Heart right ventricle (tissue), 16 donors: ENCODE results near the gene KIF3C. TPM values are rescaled to one million over a fixed set of nuclear protein-coding genes. Genes with fewer than 3 reads are reported as not detected.

Experiments
- ATAC-seq, 8 donors: fragments of 200-7000 bp; cut with Tn5 transposase; one replicate each; pipeline ENCODE4 v1.9.1; 2020; ENCODE audit warnings: mild to moderate bottlenecking in 8 of 8, moderate library complexity in 8 of 8, moderate number of reproducible peaks in 1 of 8
- DNase-seq, 2 donors: peaks; one replicate each; pipeline ENCODE4 v3.0.0-alpha.2; 2020
- H3K27ac ChIP-seq, 10 donors: fragments of 200-600 bp; sonication (generic) in 2 of 10; one replicate each; pipeline versions ENCODE4 v1.5.0 to v1.8.0; 2020 to 2022; ENCODE audit warnings: mild to moderate bottlenecking in 3 of 10
- H3K27me3 ChIP-seq, 7 donors: fragments of 200-600 bp; one replicate each; pipeline ENCODE4 v1.8.0; 2021 to 2022; ENCODE audit warnings: mild to moderate bottlenecking in 2 of 7
- H3K36me3 ChIP-seq, 9 donors: fragments of 200-600 bp; sonication (generic) in 1 of 9; one replicate each; pipeline versions ENCODE4 v1.5.0 to v1.8.0; 2020 to 2022; ENCODE audit warnings: mild to moderate bottlenecking in 2 of 9
- H3K4me1 ChIP-seq, 9 donors: fragments of 200-600 bp; sonication (generic) in 1 of 9; one replicate each; pipeline versions ENCODE4 v1.5.0 to v1.8.0; 2020 to 2022; ENCODE audit warnings: mild to moderate bottlenecking in 4 of 9
- H3K4me3 ChIP-seq, 10 donors: fragments of 200-600 bp; sonication (generic) in 2 of 10; one replicate each; pipeline versions ENCODE4 v1.5.0 to v1.8.0; 2020 to 2022; ENCODE audit warnings: mild to moderate bottlenecking in 7 of 10, moderate library complexity in 2 of 10
- H3K9me3 ChIP-seq, 11 donors: fragments of 200-600 bp in 10 of 11; sonication (generic) in 2 of 11; one replicate each; pipeline versions ENCODE4 v1.5.0 to v1.8.0; 2013 to 2022; ENCODE audit warnings: mild to moderate bottlenecking in 2 of 11, control low read depth in 1 of 11, moderate library complexity in 1 of 11
- CTCF ChIP-seq, 9 donors: fragments of 200-600 bp; sonication (generic) in 2 of 9; IDR thresholded peaks; one replicate each; pipeline versions ENCODE4 v1.5.0 to v1.8.0; 2021 to 2022; ENCODE audit warnings: antibody characterized with exemption in 9 of 9, mild to moderate bottlenecking in 5 of 9, moderate library complexity in 1 of 9
- WGBS, 2 donors: extraction: QIAGEN DNeasy Blood & Tissue Kit; methylation state at CpG; one replicate each; pipeline ENCODE4 v1.1.7; 2013; ENCODE audit warnings: inconsistent platforms in 1 of 2; 5-methylcytosine and 5-hydroxymethylcytosine counted together
- intact Hi-C, 10 donors: fragments of 100-400 bp; cut with DNase I; formaldehyde crosslinking; loops; one replicate each; pipeline versions ENCODE4 v1.11.1 to v1.14.2; 2022
- polyA plus RNA-seq, 2 donors: library from polyadenylated mRNA; stranded (reverse); fragments of 200-250 nt; gene quantifications; one replicate each; pipeline ENCODE4 v1.2.3, GENCODE V29; 2013
- total RNA-seq, 10 donors: library from RNA; stranded (reverse); fragmentation: NEBNext Ultra II Directional in 3 of 10; extraction: Animal tissue kit (Norgen Biotek cat#: 25700) in 3 of 10; gene quantifications; one replicate each; pipeline versions ENCODE4 v1.2.1 to v1.2.4, GENCODE V29; 2021 to 2023
- donor health status: Arrhythmogenic right ventricular cardiomyopathy.
- donor health status: ischemic (EF 13 %, LVEDD 7.1; RV severe dilation, severe dysfunction).
- donor health status: healthy with polysubstance abuse.
- donor health status: DM: no; HTN: yes; CAD: no.
- donor health status: DM: no; HTN: no; CAD: no.
- donor health status: ischemic (EF 25% LVEDD 6.9; RV normal size, moderate dysfunction).
- donor health status: ischemic (EF 25% LVEDD 5.7; RV mildly dilated, moderate dysfunction).
- donor health status: healthy.
- donor health status: DM: yes; HTN: yes; CAD: no.
- donor health status: Ischemic cardiomyopathy.
- donor health status: ischemic (EF 35%, LVEDD 5.7; RV mildly dilated, moderate dysfunction).
- donor health status: nonischemic (EF 11% LVEDD 7.7; RV severe dilation, severe dysfunction).
- donor health status: DM: yes; HTN: yes; CAD: no.
- donor health status: PGD.
- donor health status: ischemic (EF 29% LVEDD 5.4; RV normal size, mild dysfunction).
- donor health status: nonischemic (EF 23%, LVEDD 6.1; RV moderate dilation, normal function).

The KIF3C gene
- total and polyA plus RNA-seq, 12 donors: 1.1 to 4.2 (median 2.4) TPM

GRCh38 chr2:26010943-26011342, 28.6 kb upstream of the KIF3C start:
- TF ChIP-seq CTCF (IDR thresholded peaks at IDR 0.05): no peak
- intact Hi-C loops: no loop called here
- ATAC-seq (no peak), DNase-seq (no peak)
- WGBS, 2 donors: 82 to 86% methylated on average over 3 of the region's 3 CpGs
- Histone ChIP-seq H3K36me3 (no peaks in the 10 kb centered on the region), H3K4me3 (no peak overlapping the region), H3K27ac (no peak overlapping the region), H3K4me1 (peaks cover 0 to 53% (median 6%) of the 10 kb centered on the region in 9 donors), H3K27me3 (no peaks in the 10 kb centered on the region), H3K9me3 (peaks cover 0 to 4% (median 0%) of the 10 kb centered on the region in 11 donors)

GRCh38 chr2:26009567-26009963, 27.3 kb upstream of the KIF3C start:
- Histone ChIP-seq H3K27ac (peak overlapping the region in 1 of 10 donors; percentile 28), H3K4me3 (no peak overlapping the region), H3K27me3 (no peaks in the 10 kb centered on the region), H3K9me3 (peaks cover 0 to 4% (median 0%) of the 10 kb centered on the region in 11 donors), H3K36me3 (no peaks in the 10 kb centered on the region), H3K4me1 (peaks cover 0 to 51% (median 6%) of the 10 kb centered on the region in 9 donors)
- DNase-seq (no peak), ATAC-seq (no peak)
- WGBS, 2 donors: 75 to 85% methylated on average over 2 of the region's 2 CpGs
- no peak for TF ChIP-seq CTCF (IDR thresholded peaks at IDR 0.05)
- intact Hi-C loops: no loop called here

GRCh38 chr2:26008851-26009566, 26.7 kb upstream of the KIF3C start:
- TF ChIP-seq CTCF (IDR thresholded peaks at IDR 0.05): no peak
- peaks cover 0 to 4% (median 0%) of the 10 kb centered on the region in 11 donors for H3K9me3 ChIP-seq
- intact Hi-C loops: no loop called here
- peaks cover 0 to 51% (median 6%) of the 10 kb centered on the region in 9 donors for H3K4me1 ChIP-seq
- 67 to 73% methylated on average over 2 of the region's 2 CpGs for WGBS, 2 donors
- H3K4me3 ChIP-seq: no peak overlapping the region
- H3K27me3 ChIP-seq: no peaks in the 10 kb centered on the region
- H3K36me3 ChIP-seq: no peaks in the 10 kb centered on the region
- peak overlapping the region in 1 of 10 donors; percentile 79 for H3K27ac ChIP-seq
- ATAC-seq (peak; percentile 58 to 83 (median 74)), DNase-seq (peak in 1 of 2 donors; percentile 52)

- Histone ChIP-seq H3K27me3 (no peaks in the 10 kb centered on the region), H3K27ac (peak overlapping the region in 1 of 10 donors; percentile 79)
- ATAC-seq: no peak
Observed at GRCh38 chr2:26008095-26008494, 25.8 kb upstream of the KIF3C start.

More at GRCh38 chr2:26008095-26008494, 25.8 kb upstream of the KIF3C start:
- Histone ChIP-seq H3K36me3 (no peaks in the 10 kb centered on the region), H3K4me3 (no peak overlapping the region), H3K4me1 (peaks cover 0 to 58% (median 6%) of the 10 kb centered on the region in 9 donors), H3K9me3 (peaks cover 0 to 4% (median 0%) of the 10 kb centered on the region in 11 donors)
- no peak for TF ChIP-seq CTCF (IDR thresholded peaks at IDR 0.05)
- WGBS, 2 donors: 97% methylated on average over 1 of the region's 1 CpG
- DNase-seq: no peak
- intact Hi-C loops: no loop called here
